ENCODE measurements around the gene SGPL1.

The SGPL1 gene

DNA sequence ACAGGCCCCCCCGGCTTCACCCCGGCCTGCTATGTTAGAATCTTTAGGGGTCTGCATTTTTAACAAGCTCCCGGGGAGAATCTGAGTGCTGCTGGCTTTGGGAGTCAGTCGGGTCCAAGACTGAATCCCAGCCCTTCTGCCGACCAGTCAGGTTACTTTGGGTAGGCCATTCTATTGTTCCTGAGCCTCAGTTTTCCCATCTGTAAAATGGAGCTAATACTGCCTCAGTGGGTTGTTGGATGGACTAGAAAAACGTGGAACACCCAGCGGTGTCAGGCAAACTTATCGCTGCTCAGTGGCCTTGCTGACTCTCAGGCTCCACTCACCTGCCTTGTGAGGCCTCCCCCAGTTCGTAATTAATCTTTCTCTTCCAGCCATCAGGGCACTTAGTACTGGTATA, 42.3 kb upstream of the SGPL1 start:
- H3K4me3 ChIP-seq (ENCODE audit: low read depth, low read length), result no peak overlapping the region
- TF ChIP-seq, protein P1, sequence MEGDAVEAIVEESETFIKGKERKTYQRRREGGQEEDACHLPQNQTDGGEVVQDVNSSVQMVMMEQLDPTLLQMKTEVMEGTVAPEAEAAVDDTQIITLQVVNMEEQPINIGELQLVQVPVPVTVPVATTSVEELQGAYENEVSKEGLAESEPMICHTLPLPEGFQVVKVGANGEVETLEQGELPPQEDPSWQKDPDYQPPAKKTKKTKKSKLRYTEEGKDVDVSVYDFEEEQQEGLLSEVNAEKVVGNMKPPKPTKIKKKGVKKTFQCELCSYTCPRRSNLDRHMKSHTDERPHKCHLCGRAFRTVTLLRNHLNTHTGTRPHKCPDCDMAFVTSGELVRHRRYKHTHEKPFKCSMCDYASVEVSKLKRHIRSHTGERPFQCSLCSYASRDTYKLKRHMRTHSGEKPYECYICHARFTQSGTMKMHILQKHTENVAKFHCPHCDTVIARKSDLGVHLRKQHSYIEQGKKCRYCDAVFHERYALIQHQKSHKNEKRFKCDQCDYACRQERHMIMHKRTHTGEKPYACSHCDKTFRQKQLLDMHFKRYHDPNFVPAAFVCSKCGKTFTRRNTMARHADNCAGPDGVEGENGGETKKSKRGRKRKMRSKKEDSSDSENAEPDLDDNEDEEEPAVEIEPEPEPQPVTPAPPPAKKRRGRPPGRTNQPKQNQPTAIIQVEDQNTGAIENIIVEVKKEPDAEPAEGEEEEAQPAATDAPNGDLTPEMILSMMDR (IDR thresholded peaks at IDR 0.05; ENCODE audit: borderline replicate concordance, insufficient read depth, low read depth, low read length), result no peak

DNA sequence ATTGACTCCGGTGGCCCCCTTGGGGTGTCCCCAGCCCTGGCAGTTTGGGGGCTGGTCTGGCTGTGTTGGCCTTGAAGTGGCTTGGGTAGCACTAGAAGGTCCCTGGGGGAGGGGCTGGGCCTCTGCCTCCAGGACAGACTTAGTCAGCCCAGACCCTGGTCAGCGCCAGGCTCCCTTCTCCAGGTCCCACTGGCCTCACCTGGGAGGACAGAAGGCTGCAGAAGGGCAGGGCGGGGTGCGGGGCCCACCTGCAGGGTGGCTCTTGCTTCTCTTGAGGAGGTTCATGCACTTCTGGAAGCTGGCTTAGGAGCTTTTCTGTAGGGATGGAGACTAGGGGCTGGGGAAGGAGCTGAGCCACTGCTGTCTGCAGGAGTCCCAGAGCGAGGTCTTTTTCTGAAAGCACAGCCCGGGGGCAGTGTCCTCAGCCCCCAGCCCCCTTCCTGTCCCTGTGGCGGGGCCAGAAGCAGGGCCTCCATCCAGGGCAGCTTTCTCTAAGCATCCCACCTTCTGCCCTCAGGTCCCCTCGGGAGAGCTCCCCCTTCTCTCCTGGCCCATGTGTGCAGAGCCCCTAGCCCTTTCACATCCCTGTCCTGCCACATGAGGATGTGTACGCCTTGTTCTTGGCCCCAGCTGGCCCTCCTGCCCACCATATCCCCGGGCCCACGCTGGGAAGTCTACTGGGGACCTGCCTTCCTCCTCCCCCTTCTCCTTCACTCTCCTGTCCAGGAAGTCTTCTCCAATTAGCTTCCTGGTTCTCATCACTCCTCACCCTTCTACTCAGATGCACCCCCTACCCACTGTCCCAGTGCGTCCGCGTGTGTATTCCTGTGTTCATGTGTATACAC, 41.6 kb upstream of the SGPL1 start:
- TF ChIP-seq, protein P1 (IDR thresholded peaks at IDR 0.05; ENCODE audit: borderline replicate concordance, insufficient read depth, low read depth, low read length), result no peak
- no peak overlapping the region for H3K4me3 ChIP-seq (ENCODE audit: low read depth, low read length)

DNA sequence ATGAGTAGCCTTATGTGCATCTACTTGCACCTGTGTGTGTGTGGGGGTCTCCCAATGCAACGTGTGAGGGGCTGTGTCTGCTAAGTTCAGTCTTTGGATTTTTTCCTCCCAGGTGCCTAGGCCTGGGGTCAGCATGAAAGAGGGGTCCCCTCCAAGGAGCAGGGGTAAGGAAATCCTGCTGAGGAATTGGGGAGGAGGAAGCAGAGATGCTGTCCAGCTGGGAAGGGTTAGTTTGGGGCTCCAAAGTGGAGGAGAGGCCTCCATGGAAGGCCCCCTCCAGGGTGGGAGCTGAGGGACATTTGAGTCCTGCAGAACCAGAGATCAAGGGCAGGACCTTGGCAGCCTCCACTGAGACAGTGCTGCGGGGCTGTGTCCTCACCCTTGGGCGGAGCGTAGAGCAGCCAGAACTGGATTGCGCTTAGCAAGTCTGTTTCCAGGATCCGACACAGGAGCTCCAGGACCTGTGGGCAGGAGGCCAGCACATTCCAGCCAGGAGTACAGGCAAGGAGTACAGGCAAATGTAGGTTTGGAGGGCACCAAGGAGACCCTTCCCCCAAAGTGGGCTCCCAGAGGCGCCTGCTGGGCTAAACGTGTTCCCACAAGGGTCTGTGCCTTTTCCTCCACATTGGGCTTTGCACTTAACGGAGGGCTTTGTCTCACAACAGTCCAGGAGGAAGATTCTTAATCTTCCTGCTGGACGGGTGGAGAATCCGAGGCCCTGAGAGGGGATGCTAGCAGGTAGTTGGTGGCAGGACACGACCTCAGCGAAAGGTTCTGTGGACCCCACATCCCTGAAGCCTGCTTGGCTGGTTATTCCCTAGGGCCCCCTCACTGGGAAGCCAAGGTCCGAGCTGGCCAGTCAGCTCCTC, 40.7 kb upstream of the SGPL1 start:
- TF ChIP-seq, protein P1 (IDR thresholded peaks at IDR 0.05; ENCODE audit: borderline replicate concordance, insufficient read depth, low read depth, low read length), result no peak

DNA sequence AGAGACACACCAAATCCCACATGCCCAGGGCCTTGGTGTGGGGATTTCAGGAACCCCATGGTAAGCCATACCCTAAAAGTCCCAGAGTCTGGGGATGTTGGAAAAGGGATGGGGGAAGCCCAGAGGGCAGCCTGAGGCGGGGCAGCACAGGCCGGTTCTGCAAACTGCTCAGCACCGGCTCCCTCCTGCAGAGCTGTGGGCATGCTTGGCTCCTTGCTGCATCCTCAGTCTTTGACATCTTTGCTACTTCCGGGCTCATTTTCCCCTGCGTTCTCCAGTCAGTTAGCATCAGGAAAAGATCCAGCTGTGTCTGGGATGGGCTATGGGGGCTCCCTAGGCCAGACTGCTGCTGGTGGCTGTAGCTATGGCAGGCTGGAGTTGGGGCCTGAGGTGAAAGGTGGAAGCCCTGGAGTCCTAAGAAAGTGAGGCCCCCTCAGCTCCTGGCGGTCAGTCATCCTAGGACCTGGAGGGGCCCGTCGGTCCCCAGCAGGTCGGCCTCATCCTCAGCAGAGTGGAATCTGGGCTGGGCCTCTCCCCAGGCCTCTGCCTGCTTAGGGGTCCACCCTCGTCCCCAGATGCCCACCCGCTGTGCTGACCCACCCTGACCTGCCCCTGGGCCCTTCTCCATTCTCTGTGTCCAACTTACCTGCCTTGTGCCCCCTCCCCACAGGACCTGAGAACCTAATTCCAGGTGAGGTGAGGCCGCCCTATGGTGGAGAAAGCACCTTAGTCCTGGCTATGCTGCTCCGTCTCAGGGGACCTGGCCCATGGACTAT, 39.9 kb upstream of the SGPL1 start:
- TF ChIP-seq, protein P1 (IDR thresholded peaks at IDR 0.05; ENCODE audit: borderline replicate concordance, insufficient read depth, low read depth, low read length), result no peak
- no peak overlapping the region for H3K4me3 ChIP-seq (ENCODE audit: low read depth, low read length)

More for the DNA sequence above, 40.7 kb upstream of the SGPL1 start:
- no peak overlapping the region for H3K4me3 ChIP-seq (ENCODE audit: low read depth, low read length)

DNA sequence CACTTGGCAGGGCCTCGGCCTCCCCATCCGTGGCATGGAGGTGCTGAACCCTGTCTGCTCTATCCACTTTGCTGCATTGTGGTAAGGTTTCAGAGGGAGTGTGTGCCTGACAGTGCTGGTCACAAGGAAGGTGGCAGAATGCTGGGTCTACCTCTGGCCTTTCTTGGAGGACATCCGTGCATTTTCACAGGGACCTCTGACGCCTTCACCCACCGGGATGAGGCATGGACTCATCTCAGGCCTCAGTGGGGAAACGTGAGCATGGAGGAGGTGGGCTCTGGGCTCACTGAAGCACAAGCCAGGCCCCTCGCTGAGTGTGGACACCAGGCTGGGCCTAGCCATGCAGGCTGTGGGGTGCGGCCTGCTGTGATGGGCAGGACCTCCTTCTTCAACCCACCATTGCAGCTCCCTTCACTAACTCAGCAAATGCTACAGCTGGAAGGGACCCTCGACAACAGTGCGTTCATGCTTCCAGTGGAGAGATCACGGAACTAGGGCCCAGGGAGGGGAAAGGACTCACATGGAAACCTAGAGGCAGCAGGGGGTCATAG, 39.2 kb upstream of the SGPL1 start:
- H3K4me3 ChIP-seq (ENCODE audit: low read depth, low read length), result no peak overlapping the region
- TF ChIP-seq, protein P1 (IDR thresholded peaks at IDR 0.05; ENCODE audit: borderline replicate concordance, insufficient read depth, low read depth, low read length), result no peak

DNA sequence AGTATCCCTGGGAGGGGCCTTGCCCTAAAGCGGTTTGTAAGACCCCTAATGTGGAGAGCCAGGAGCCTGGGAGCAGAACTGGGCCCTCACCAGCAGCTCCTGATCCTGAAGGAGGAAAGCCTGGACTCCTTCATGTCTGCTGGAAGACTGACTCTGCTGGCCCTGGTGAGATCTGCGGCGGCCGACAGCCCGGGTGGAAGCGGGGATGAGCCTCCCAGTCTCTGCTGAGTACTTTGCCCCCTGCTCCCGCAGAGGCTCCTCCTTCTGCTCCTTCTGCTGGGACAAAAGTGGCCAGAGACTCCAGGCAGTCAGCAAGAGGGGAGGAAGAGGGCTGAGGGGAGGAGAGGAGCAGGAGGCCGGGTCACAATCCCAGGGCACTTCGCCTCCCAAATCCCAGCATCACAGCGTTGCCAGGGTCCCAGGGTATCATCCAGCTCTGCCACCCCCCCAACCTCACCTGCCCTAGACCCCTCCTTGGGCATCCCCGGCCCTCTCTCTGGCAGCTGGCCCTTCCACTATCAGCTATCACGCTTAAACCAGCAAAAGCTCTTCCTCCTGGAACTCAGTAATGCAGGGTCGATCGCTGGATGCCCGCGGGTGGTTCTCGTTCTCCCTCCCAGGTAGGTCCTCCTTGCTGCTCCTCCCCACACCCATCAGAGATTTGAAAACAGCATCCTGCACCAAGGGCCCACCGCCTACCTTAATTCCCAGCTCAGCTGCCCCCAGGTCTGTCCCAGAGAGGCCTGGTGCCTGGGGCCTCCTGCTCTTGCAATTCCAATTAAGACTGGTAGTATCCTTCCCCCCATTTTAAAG, 38.5 kb upstream of the SGPL1 start:
- TF ChIP-seq, protein P1 (IDR thresholded peaks at IDR 0.05; ENCODE audit: borderline replicate concordance, insufficient read depth, low read depth, low read length), result no peak

More for the DNA sequence above, 38.5 kb upstream of the SGPL1 start:
- no peak overlapping the region for H3K4me3 ChIP-seq (ENCODE audit: low read depth, low read length)
